Measurements from ENCODE around the gene TSPAN14. TPM values are rescaled to one million over a fixed set of nuclear protein-coding genes. Genes with fewer than 3 reads are reported as not detected.

Gene TSPAN14
- total RNA-seq, 1 experiment from 2014 or later, result not detected

DNA sequence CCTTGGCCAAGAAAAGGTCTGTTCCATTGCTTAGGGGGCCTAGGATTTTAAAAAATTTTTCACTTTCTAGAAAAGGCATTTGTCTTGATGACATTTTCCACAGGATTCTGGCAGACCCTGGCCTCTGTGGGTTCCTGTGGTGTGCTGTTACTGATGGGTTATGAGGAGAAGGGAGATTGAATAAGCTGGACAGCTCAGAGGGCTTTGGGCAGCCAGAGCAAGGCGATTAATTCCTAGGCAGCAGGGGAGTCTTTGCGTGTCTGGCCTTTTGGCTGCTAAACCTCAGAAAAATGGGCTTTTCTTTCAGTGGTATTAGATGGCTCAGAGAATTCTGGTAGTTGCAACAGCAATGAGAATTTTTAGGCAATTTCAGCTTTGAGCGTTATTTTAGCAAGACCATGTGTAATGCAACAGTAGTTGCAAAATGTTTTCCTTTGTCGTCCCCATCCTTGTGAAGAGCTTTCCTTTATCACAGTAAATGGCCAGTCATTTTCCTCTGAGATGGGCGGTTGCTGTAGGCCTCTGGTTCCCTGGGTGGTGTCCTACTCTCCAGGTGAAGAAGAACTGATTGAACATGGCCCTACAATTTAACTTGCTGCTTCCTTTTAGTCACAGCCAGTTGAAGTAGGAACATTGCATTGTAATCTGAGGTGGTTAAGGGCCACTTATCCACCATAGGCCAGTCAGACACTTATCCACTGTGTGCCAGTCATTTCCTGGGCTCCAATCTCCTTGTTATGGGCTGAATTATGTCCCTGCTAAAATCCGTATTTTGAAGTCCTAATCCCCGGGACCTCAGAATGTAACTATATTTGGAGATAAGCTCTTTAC is 126.7 kb downstream of the TSPAN14 start:
- Histone ChIP-seq H3K9me2 (replicated peaks; ENCODE audit: low read length) (no peaks in the 10 kb centered on the region), H3K9ac (ENCODE audit: low read length) (no peak overlapping the region), H3K4me1 (ENCODE audit: insufficient read depth, low read length) (no peaks in the 10 kb centered on the region), H2AFZ (ENCODE audit: low read length) (no peak overlapping the region), H3K4me3 (ENCODE audit: low read length) (no peak overlapping the region), H3K36me3 (ENCODE audit: low read depth, low read length) (no peaks in the 10 kb centered on the region), H3K79me2 (ENCODE audit: low read length) (no peaks in the 10 kb centered on the region), H4K20me1 (ENCODE audit: low read length) (no peaks in the 10 kb centered on the region), H3K4me2 (ENCODE audit: low read length) (no peak overlapping the region), H3K9me3 (ENCODE audit: low read length) (no peaks in the 10 kb centered on the region), H3K27ac (ENCODE audit: low read length) (no peak overlapping the region), H3K27me3 (ENCODE audit: low read length) (no peaks in the 10 kb centered on the region), H3F3A (ENCODE audit: low read length, unreplicated experiment) (no peaks in the 10 kb centered on the region)
- DNase-seq, result no peak
- BruUV-seq (replicated peaks), result no TSS peak
- ATAC-seq, result no peak
- CTCF ChIA-PET, result no interaction called here
- intact Hi-C loops (cut with micrococcal nuclease), result no loop called here
- POLR2A ChIA-PET (ENCODE audit: unreplicated experiment), result no interaction called here
- TF ChIP-seq EZH2phosphoT487 (IDR thresholded peaks at IDR 0.05; ENCODE audit: borderline replicate concordance, low read length) (no peak), EZH2 (IDR thresholded peaks at IDR 0.05; ENCODE audit: low read length, unreplicated experiment) (no peak)
- TF ChIP-seq, protein P1, sequence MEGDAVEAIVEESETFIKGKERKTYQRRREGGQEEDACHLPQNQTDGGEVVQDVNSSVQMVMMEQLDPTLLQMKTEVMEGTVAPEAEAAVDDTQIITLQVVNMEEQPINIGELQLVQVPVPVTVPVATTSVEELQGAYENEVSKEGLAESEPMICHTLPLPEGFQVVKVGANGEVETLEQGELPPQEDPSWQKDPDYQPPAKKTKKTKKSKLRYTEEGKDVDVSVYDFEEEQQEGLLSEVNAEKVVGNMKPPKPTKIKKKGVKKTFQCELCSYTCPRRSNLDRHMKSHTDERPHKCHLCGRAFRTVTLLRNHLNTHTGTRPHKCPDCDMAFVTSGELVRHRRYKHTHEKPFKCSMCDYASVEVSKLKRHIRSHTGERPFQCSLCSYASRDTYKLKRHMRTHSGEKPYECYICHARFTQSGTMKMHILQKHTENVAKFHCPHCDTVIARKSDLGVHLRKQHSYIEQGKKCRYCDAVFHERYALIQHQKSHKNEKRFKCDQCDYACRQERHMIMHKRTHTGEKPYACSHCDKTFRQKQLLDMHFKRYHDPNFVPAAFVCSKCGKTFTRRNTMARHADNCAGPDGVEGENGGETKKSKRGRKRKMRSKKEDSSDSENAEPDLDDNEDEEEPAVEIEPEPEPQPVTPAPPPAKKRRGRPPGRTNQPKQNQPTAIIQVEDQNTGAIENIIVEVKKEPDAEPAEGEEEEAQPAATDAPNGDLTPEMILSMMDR (conservative IDR thresholded peaks at IDR 0.05; ENCODE audit: low read depth, low read length), result no peak

DNA sequence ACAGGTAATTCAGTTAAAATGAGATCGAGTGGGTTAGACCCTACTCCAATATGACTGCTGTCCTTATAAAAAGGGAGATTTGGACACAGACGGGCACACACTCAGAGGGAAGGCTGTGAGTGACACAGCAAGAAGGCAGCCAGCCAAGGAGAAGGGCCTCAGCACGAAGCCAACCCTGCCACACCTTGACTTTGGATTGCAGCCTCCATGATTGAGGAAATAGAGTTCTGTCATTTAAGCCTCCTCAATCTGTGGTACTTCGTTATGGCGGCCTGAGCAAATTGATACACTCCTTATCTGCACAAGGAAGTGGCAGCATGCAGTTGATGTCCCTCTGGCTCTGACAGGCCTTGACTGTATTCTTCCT is 127.3 kb downstream of the TSPAN14 start:
- ChIA-PET CTCF (no interaction called here), POLR2A (ENCODE audit: unreplicated experiment) (no interaction called here)
- H3K4me1 ChIP-seq (ENCODE audit: insufficient read depth, low read length), result no peaks in the 10 kb centered on the region
- no peaks in the 10 kb centered on the region for H3K9me3 ChIP-seq (ENCODE audit: low read length)
- no peaks in the 10 kb centered on the region for H3K79me2 ChIP-seq (ENCODE audit: low read length)
- BruUV-seq (replicated peaks), result no TSS peak
- ATAC-seq (no peak), DNase-seq (no peak)
- TF ChIP-seq, protein P1 (conservative IDR thresholded peaks at IDR 0.05; ENCODE audit: low read depth, low read length), result no peak
- no peak for TF ChIP-seq EZH2 (IDR thresholded peaks at IDR 0.05; ENCODE audit: low read length, unreplicated experiment)
- TF ChIP-seq EZH2phosphoT487 (IDR thresholded peaks at IDR 0.05; ENCODE audit: borderline replicate concordance, low read length), result no peak
- no peaks in the 10 kb centered on the region for H3K9me2 ChIP-seq (replicated peaks; ENCODE audit: low read length)
- H3K4me3 ChIP-seq (ENCODE audit: low read length), result no peak overlapping the region
- no peaks in the 10 kb centered on the region for H3K27me3 ChIP-seq (ENCODE audit: low read length)
- H3K27ac ChIP-seq (ENCODE audit: low read length), result no peak overlapping the region
- H3F3A ChIP-seq (ENCODE audit: low read length, unreplicated experiment), result no peaks in the 10 kb centered on the region
- no peaks in the 10 kb centered on the region for H3K36me3 ChIP-seq (ENCODE audit: low read depth, low read length)
- H2AFZ ChIP-seq (ENCODE audit: low read length), result no peak overlapping the region
- H4K20me1 ChIP-seq (ENCODE audit: low read length), result no peaks in the 10 kb centered on the region
- no peak overlapping the region for H3K4me2 ChIP-seq (ENCODE audit: low read length)
- intact Hi-C loops (cut with micrococcal nuclease), result no loop called here
- no peak overlapping the region for H3K9ac ChIP-seq (ENCODE audit: low read length)

DNA sequence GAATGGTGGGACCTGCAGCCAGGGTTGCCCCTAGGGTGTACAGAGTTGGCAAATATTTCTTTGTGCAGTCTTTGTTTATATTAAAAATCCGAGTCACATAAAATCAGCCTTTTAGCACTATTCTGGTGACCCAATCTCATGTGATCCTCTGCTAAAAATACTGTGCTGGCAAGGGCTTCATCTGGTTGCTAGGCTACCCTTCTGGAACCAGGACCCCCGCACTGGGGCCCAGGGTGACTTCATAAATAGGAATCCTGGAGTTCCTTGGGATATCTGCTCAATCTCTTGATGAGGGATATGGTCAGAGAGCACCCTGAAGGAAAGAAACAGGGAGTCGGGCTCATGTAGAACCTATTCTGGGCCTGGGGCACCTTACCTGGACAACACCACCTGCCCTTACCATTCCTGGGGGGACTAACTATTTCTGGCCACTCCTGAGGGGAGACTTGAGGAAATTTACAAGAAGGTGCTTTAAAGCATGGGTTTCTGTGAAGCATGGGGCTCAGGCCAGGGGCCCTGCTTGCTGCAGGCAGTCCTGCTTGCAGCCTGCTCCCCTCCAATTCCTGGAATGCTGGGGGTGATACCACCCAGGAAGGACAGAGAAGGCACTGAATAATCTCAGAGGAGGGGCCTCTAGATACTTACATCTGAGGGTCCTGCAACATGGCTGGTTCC is 128.3 kb downstream of the TSPAN14 start:
- POLR2A ChIA-PET (ENCODE audit: unreplicated experiment), result no interaction called here

More for the DNA sequence above, 128.3 kb downstream of the TSPAN14 start:
- Histone ChIP-seq H3K9ac (ENCODE audit: low read length) (no peak overlapping the region), H4K20me1 (ENCODE audit: low read length) (no peaks in the 10 kb centered on the region), H2AFZ (ENCODE audit: low read length) (no peak overlapping the region), H3K4me2 (ENCODE audit: low read length) (no peak overlapping the region), H3K27me3 (ENCODE audit: low read length) (no peaks in the 10 kb centered on the region), H3K9me3 (ENCODE audit: low read length) (no peaks in the 10 kb centered on the region), H3K79me2 (ENCODE audit: low read length) (no peaks in the 10 kb centered on the region), H3K4me1 (ENCODE audit: insufficient read depth, low read length) (no peaks in the 10 kb centered on the region), H3K36me3 (ENCODE audit: low read depth, low read length) (no peaks in the 10 kb centered on the region), H3K4me3 (ENCODE audit: low read length) (no peak overlapping the region), H3K9me2 (replicated peaks; ENCODE audit: low read length) (no peaks in the 10 kb centered on the region), H3F3A (ENCODE audit: low read length, unreplicated experiment) (no peaks in the 10 kb centered on the region), H3K27ac (ENCODE audit: low read length) (no peak overlapping the region)
- TF ChIP-seq EZH2 (IDR thresholded peaks at IDR 0.05; ENCODE audit: low read length, unreplicated experiment) (no peak), EZH2phosphoT487 (IDR thresholded peaks at IDR 0.05; ENCODE audit: borderline replicate concordance, low read length) (no peak)
- TF ChIP-seq, protein P1 (conservative IDR thresholded peaks at IDR 0.05; ENCODE audit: low read depth, low read length), result no peak
- intact Hi-C loops (cut with micrococcal nuclease), result no loop called here
- no peak for DNase-seq
- ATAC-seq, result no peak
- CTCF ChIA-PET, result no interaction called here
- no TSS peak for BruUV-seq (replicated peaks)

All from PC-3 (cell line).